Measurements from ENCODE around the gene NPHP1.
"Not testable (repeated sequence)": the region's sequence is repeated elsewhere in the genome, so short reads cannot be mapped to it uniquely, and the experiment has no call there.

NPHP1 gene

GRCh38 chr2:110216803-110217202, 12.0 kb upstream of the NPHP1 start:
- no peaks in the 10 kb centered on the region for H3K27me3 ChIP-seq (ENCODE audit: insufficient read depth, low read length)
- peaks cover 2% of the 10 kb centered on the region; the same call in 1 of the 2 replicates for H3K9me3 ChIP-seq (ENCODE audit: insufficient read depth, low read depth, low read length)
- no peak overlapping the region for H3K9ac ChIP-seq (ENCODE audit: low read depth, low read length)
- H3K4me1 ChIP-seq (ENCODE audit: insufficient read depth, low read length) = peaks cover under 1% of the 10 kb centered on the region; the same call in 1 of the 2 replicates
- H3K4me3 ChIP-seq (ENCODE audit: low read length) = no peak overlapping the region
- H3K27ac ChIP-seq (ENCODE audit: low read length) = no peak overlapping the region
- no peaks in the 10 kb centered on the region for H3K36me3 ChIP-seq (ENCODE audit: insufficient read depth, low read depth, low read length)

GRCh38 chr2:110216199-110216598, 11.4 kb upstream of the NPHP1 start:
- H3K9ac ChIP-seq (ENCODE audit: low read depth, low read length) = no peak overlapping the region
- H3K36me3 ChIP-seq (ENCODE audit: insufficient read depth, low read depth, low read length) = no peaks in the 10 kb centered on the region
- no peak overlapping the region for H3K4me3 ChIP-seq (ENCODE audit: low read length)
- H3K9me3 ChIP-seq (ENCODE audit: insufficient read depth, low read depth, low read length) = peaks cover 2% of the 10 kb centered on the region; the same call in 1 of the 2 replicates
- no peak overlapping the region for H3K27ac ChIP-seq (ENCODE audit: low read length)
- H3K4me1 ChIP-seq (ENCODE audit: insufficient read depth, low read length) = no peaks in the 10 kb centered on the region
- H3K27me3 ChIP-seq (ENCODE audit: insufficient read depth, low read length) = no peaks in the 10 kb centered on the region

- Histone ChIP-seq H3K9ac (ENCODE audit: low read depth, low read length) (no peak overlapping the region), H3K4me1 (ENCODE audit: insufficient read depth, low read length) (no peaks in the 10 kb centered on the region), H3K9me3 (ENCODE audit: insufficient read depth, low read depth, low read length) (peaks cover 2% of the 10 kb centered on the region; the same call in 1 of the 2 replicates), H3K27me3 (ENCODE audit: insufficient read depth, low read length) (no peaks in the 10 kb centered on the region), H3K4me3 (ENCODE audit: low read length) (no peak overlapping the region), H3K36me3 (ENCODE audit: insufficient read depth, low read depth, low read length) (no peaks in the 10 kb centered on the region), H3K27ac (ENCODE audit: low read length) (no peak overlapping the region)
Observed at GRCh38 chr2:110215566-110216158, 10.8 kb upstream of the NPHP1 start.

GRCh38 chr2:110215091-110215490, 10.3 kb upstream of the NPHP1 start:
- H3K4me1 ChIP-seq (ENCODE audit: insufficient read depth, low read length) = no peaks in the 10 kb centered on the region
- no peak overlapping the region for H3K4me3 ChIP-seq (ENCODE audit: low read length)
- peaks cover 2% of the 10 kb centered on the region; the same call in 1 of the 2 replicates for H3K9me3 ChIP-seq (ENCODE audit: insufficient read depth, low read depth, low read length)
- H3K9ac ChIP-seq (ENCODE audit: low read depth, low read length) = no peak overlapping the region
- H3K27me3 ChIP-seq (ENCODE audit: insufficient read depth, low read length) = no peaks in the 10 kb centered on the region
- no peak overlapping the region for H3K27ac ChIP-seq (ENCODE audit: low read length)
- peaks cover 2% of the 10 kb centered on the region for H3K36me3 ChIP-seq (ENCODE audit: insufficient read depth, low read depth, low read length)

- not testable (repeated sequence) for H3K9me3 ChIP-seq (ENCODE audit: insufficient read depth, low read depth, low read length); H3K4me3 ChIP-seq (ENCODE audit: low read length); H3K4me1 ChIP-seq (ENCODE audit: insufficient read depth, low read length); H3K27me3 ChIP-seq (ENCODE audit: insufficient read depth, low read length); H3K27ac ChIP-seq (ENCODE audit: low read length); H3K9ac ChIP-seq (ENCODE audit: low read depth, low read length)
- H3K36me3 ChIP-seq (ENCODE audit: insufficient read depth, low read depth, low read length) = peaks cover 10% of the 10 kb centered on the region
Observed at GRCh38 chr2:110213522-110213921, 8.7 kb upstream of the NPHP1 start.

GRCh38 chr2:110211938-110212858, 7.4 kb upstream of the NPHP1 start, which contains the start of gene MTLN:
Gene MTLN, minus strand, starts transcription at chr2:110212547. Its CDS starts 22 bp downstream, at chr2:110212525.
- peaks cover 10% of the 10 kb centered on the region for H3K36me3 ChIP-seq (ENCODE audit: insufficient read depth, low read depth, low read length)
- H3K9ac ChIP-seq (ENCODE audit: low read depth, low read length) = peak within 1 kb of the TSS; percentile 97
- H3K4me3 ChIP-seq (ENCODE audit: low read length) = peak within 1 kb of the TSS; percentile 100
- H3K27ac ChIP-seq (ENCODE audit: low read length) = peak within 1 kb of the TSS; percentile 79
- peaks cover 2% of the 10 kb centered on the region; the same call in 1 of the 2 replicates for H3K9me3 ChIP-seq (ENCODE audit: insufficient read depth, low read depth, low read length)
- no peaks in the 10 kb centered on the region for H3K4me1 ChIP-seq (ENCODE audit: insufficient read depth, low read length)
- H3K27me3 ChIP-seq (ENCODE audit: insufficient read depth, low read length) = no peaks in the 10 kb centered on the region

- H3K27me3 ChIP-seq (ENCODE audit: insufficient read depth, low read length) = no peaks in the 10 kb centered on the region
- peak overlapping the region; percentile 93; the same call in 1 of the 2 replicates for H3K4me3 ChIP-seq (ENCODE audit: low read length)
- no peaks in the 10 kb centered on the region for H3K9me3 ChIP-seq (ENCODE audit: insufficient read depth, low read depth, low read length)
- H3K9ac ChIP-seq (ENCODE audit: low read depth, low read length) = no peak overlapping the region
- no peak overlapping the region for H3K27ac ChIP-seq (ENCODE audit: low read length)
- peaks cover 10% of the 10 kb centered on the region for H3K36me3 ChIP-seq (ENCODE audit: insufficient read depth, low read depth, low read length)
- no peaks in the 10 kb centered on the region for H3K4me1 ChIP-seq (ENCODE audit: insufficient read depth, low read length)
Observed at GRCh38 chr2:110205660-110206455, 1.0 kb upstream of the NPHP1 start.

- no peak overlapping the region for H3K9ac ChIP-seq (ENCODE audit: low read depth, low read length)
- no peaks in the 10 kb centered on the region for H3K4me1 ChIP-seq (ENCODE audit: insufficient read depth, low read length)
- H3K4me3 ChIP-seq (ENCODE audit: low read length) = no peak overlapping the region
- H3K36me3 ChIP-seq (ENCODE audit: insufficient read depth, low read depth, low read length) = no peaks in the 10 kb centered on the region
- H3K27ac ChIP-seq (ENCODE audit: low read length) = no peak overlapping the region
- no peaks in the 10 kb centered on the region for H3K27me3 ChIP-seq (ENCODE audit: insufficient read depth, low read length)
- H3K9me3 ChIP-seq (ENCODE audit: insufficient read depth, low read depth, low read length) = no peaks in the 10 kb centered on the region
Observed at GRCh38 chr2:110198016-110198415, 6.8 kb downstream of the NPHP1 start.

- no peak overlapping the region for H3K4me3 ChIP-seq (ENCODE audit: low read length)
- no peak overlapping the region for H3K9ac ChIP-seq (ENCODE audit: low read depth, low read length)
- no peaks in the 10 kb centered on the region for H3K4me1 ChIP-seq (ENCODE audit: insufficient read depth, low read length)
- H3K36me3 ChIP-seq (ENCODE audit: insufficient read depth, low read depth, low read length) = no peaks in the 10 kb centered on the region
- no peaks in the 10 kb centered on the region for H3K9me3 ChIP-seq (ENCODE audit: insufficient read depth, low read depth, low read length)
- no peaks in the 10 kb centered on the region for H3K27me3 ChIP-seq (ENCODE audit: insufficient read depth, low read length)
- H3K27ac ChIP-seq (ENCODE audit: low read length) = no peak overlapping the region
Observed at GRCh38 chr2:110197452-110197851, 7.4 kb downstream of the NPHP1 start.

GRCh38 chr2:110190169-110190568, 14.6 kb downstream of the NPHP1 start:
- not testable (repeated sequence) for H3K9me3 ChIP-seq (ENCODE audit: insufficient read depth, low read depth, low read length); H3K9ac ChIP-seq (ENCODE audit: low read depth, low read length); H3K4me1 ChIP-seq (ENCODE audit: insufficient read depth, low read length); H3K27me3 ChIP-seq (ENCODE audit: insufficient read depth, low read length); H3K36me3 ChIP-seq (ENCODE audit: insufficient read depth, low read depth, low read length); H3K4me3 ChIP-seq (ENCODE audit: low read length); H3K27ac ChIP-seq (ENCODE audit: low read length)

- H3K36me3 ChIP-seq (ENCODE audit: insufficient read depth, low read depth, low read length) = no peaks in the 10 kb centered on the region
- H3K27ac ChIP-seq (ENCODE audit: low read length) = no peak overlapping the region
- no peak overlapping the region for H3K4me3 ChIP-seq (ENCODE audit: low read length)
- no peaks in the 10 kb centered on the region for H3K27me3 ChIP-seq (ENCODE audit: insufficient read depth, low read length)
- H3K4me1 ChIP-seq (ENCODE audit: insufficient read depth, low read length) = no peaks in the 10 kb centered on the region
- H3K9me3 ChIP-seq (ENCODE audit: insufficient read depth, low read depth, low read length) = peaks cover 24% of the 10 kb centered on the region
- no peak overlapping the region for H3K9ac ChIP-seq (ENCODE audit: low read depth, low read length)
Observed at GRCh38 chr2:110182449-110182848, 22.4 kb downstream of the NPHP1 start.
